Hepatocyte (in vitro differentiated cells): ENCODE results near the gene DNAJC16. TPM values are rescaled to one million over a fixed set of nuclear protein-coding genes. Genes with fewer than 3 reads are reported as not detected.
A peak's percentile ranks its signal among the peaks of the same experiment; 100 is the strongest.

Experiments
- DNase-seq: peaks from one replicate; pipeline ENCODE4 v3.0.0-alpha.2; 2016; ENCODE audit warnings: low spot score
- H2AFZ ChIP-seq: fragments of 200-600 bp; sonication (generic); 2 replicates; pipeline ENCODE4 v1.6.0; 2016; ENCODE audit warnings: antibody characterized with exemption, mild to moderate bottlenecking
- H3K27ac ChIP-seq: fragments of 200-600 bp; sonication (generic); 2 replicates; pipeline ENCODE4 v1.5.1; 2016; ENCODE audit warnings: mild to moderate bottlenecking
- H3K27me3 ChIP-seq: fragments of 200-600 bp; sonication (generic); 2 replicates; pipeline ENCODE4 v1.6.1; 2016
- H3K36me3 ChIP-seq: fragments of 200-600 bp; sonication (generic); replicated peaks from 2 replicates; pipeline ENCODE4 v1.5.1; 2016; ENCODE audit warnings: low read depth; ENCODE audit not compliant: insufficient read depth
- H3K4me1 ChIP-seq: fragments of 200-600 bp; sonication (generic); 2 replicates; pipeline ENCODE4 v1.5.1; 2016; ENCODE audit warnings: mild to moderate bottlenecking, moderate library complexity; ENCODE audit not compliant: insufficient read depth
- H3K4me2 ChIP-seq: fragments of 200-600 bp; sonication (generic); 2 replicates; pipeline ENCODE4 v1.6.0; 2016
- H3K4me3 ChIP-seq: fragments of 200-600 bp; sonication (generic); 2 replicates; pipeline ENCODE4 v1.5.1; 2016; ENCODE audit warnings: mild to moderate bottlenecking
- H3K79me2 ChIP-seq: fragments of 200-600 bp; sonication (generic); 2 replicates; pipeline ENCODE4 v1.6.0; 2017; ENCODE audit warnings: mild to moderate bottlenecking
- H3K9me2 ChIP-seq: fragments of 200-600 bp; sonication (generic); replicated peaks from 2 replicates; pipeline ENCODE4 v1.6.0; 2017; ENCODE audit warnings: mild to moderate bottlenecking; ENCODE audit not compliant: insufficient read depth
- H3K9me3 ChIP-seq: fragments of 200-600 bp; sonication (generic); 2 replicates; pipeline ENCODE4 v1.5.1; 2016; ENCODE audit warnings: low read depth, mild to moderate bottlenecking
- H4K20me1 ChIP-seq: fragments of 200-600 bp; sonication (generic); 2 replicates; pipeline ENCODE4 v1.6.0; 2016; ENCODE audit warnings: mild to moderate bottlenecking; ENCODE audit not compliant: insufficient read depth, poor library complexity, severe bottlenecking
- CTCF ChIP-seq: fragments of 200-600 bp; sonication (generic); IDR thresholded peaks from 2 replicates; pipeline ENCODE4 v1.5.1; 2016; ENCODE audit warnings: antibody characterized with exemption, mild to moderate bottlenecking; ENCODE audit not compliant: poor library complexity
- EZH2 ChIP-seq: fragments of 200-600 bp; sonication (generic); IDR thresholded peaks from 2 replicates; pipeline ENCODE4 v1.6.1; 2016; ENCODE audit warnings: antibody characterized with exemption, mild to moderate bottlenecking, borderline replicate concordance
- EZH2phosphoT487 ChIP-seq: fragments of 200-600 bp; sonication (generic); IDR thresholded peaks from one replicate; pipeline ENCODE4 v1.6.1; 2018; ENCODE audit warnings: antibody characterized with exemption, mild to moderate bottlenecking, low read depth, moderate library complexity; ENCODE audit not compliant: unreplicated experiment, severe bottlenecking
- WGBS: methylation state at CpG from one replicate; pipeline ENCODE4 v1.1.6; 2016; ENCODE audit warnings: low lambda C conversion rate; ENCODE audit errors: missing lambda C conversion rate; 5-methylcytosine and 5-hydroxymethylcytosine counted together
- polyA plus RNA-seq: library from polyadenylated mRNA; unstranded; fragments of >200 nt; fragmentation: Nextera tagmentation; extraction: Ambion mirVana; gene quantifications from 2 replicates; pipeline ENCODE4 v1.2.1, GENCODE V29; 2016
- total RNA-seq: library from RNA; depleted of rRNA; stranded (reverse); fragments of >200 nt; gene quantifications from 2 replicates; pipeline ENCODE4 v1.2.3, GENCODE V29; 2014

The DNAJC16 gene
- total and polyA plus RNA-seq, 2 experiments from 2014 or later = 9.6 to 21.1 TPM

- 74% methylated on average over 23 of the region's 26 CpGs for WGBS
- DNase-seq = peak; percentile 64
- H4K20me1 ChIP-seq = peaks cover 15% of the 10 kb centered on the region
- peak overlapping the region; percentile 99 for H3K27ac ChIP-seq
- H3K4me3 ChIP-seq = peak overlapping the region; percentile 92
- no peaks in the 10 kb centered on the region for H3K9me2 ChIP-seq
- peak overlapping the region; percentile 82 for H3K4me2 ChIP-seq
- TF ChIP-seq EZH2 (no peak), EZH2phosphoT487 (no peak), CTCF (no peak)
- no peak overlapping the region for H2AFZ ChIP-seq
- H3K79me2 ChIP-seq = peaks cover 58% of the 10 kb centered on the region
- no peaks in the 10 kb centered on the region for H3K9me3 ChIP-seq
- peaks cover 36% of the 10 kb centered on the region for H3K4me1 ChIP-seq
- H3K36me3 ChIP-seq = no peaks in the 10 kb centered on the region
- no peaks in the 10 kb centered on the region for H3K27me3 ChIP-seq
Measured at GRCh38 chr1:15618655-15619525, 92.2 kb downstream of the DNAJC16 start.

GRCh38 chr1:15620155-15620545, 93.5 kb downstream of the DNAJC16 start:
- Histone ChIP-seq H2AFZ (no peak overlapping the region), H3K4me2 (peak overlapping the region; percentile 82), H3K4me1 (peaks cover 41% of the 10 kb centered on the region), H3K27ac (peak overlapping the region; percentile 99), H3K9me2 (no peaks in the 10 kb centered on the region), H3K4me3 (no peak overlapping the region), H3K36me3 (no peaks in the 10 kb centered on the region), H3K79me2 (peaks cover 71% of the 10 kb centered on the region), H3K9me3 (no peaks in the 10 kb centered on the region), H4K20me1 (peaks cover 26% of the 10 kb centered on the region), H3K27me3 (no peaks in the 10 kb centered on the region)
- WGBS = 48% methylated on average over 1 of the region's 1 CpG
- no peak for DNase-seq
- TF ChIP-seq EZH2phosphoT487 (no peak), CTCF (no peak), EZH2 (no peak)

- Histone ChIP-seq H3K4me2 (peak overlapping the region; percentile 82), H3K4me3 (no peak overlapping the region), H2AFZ (no peak overlapping the region), H3K27me3 (no peaks in the 10 kb centered on the region), H3K27ac (no peak overlapping the region), H3K4me1 (peaks cover 45% of the 10 kb centered on the region), H3K9me2 (no peaks in the 10 kb centered on the region), H3K79me2 (peaks cover 80% of the 10 kb centered on the region), H4K20me1 (peaks cover 35% of the 10 kb centered on the region), H3K9me3 (no peaks in the 10 kb centered on the region), H3K36me3 (no peaks in the 10 kb centered on the region)
- 96% methylated on average over 7 of the region's 7 CpGs for WGBS
- DNase-seq = no peak
- TF ChIP-seq EZH2 = no peak
- TF ChIP-seq CTCF = no peak
- no peak for TF ChIP-seq EZH2phosphoT487
Measured at GRCh38 chr1:15620902-15621682, 94.4 kb downstream of the DNAJC16 start.
